ENCODE results near the gene MIPEP.
"Not testable (repeated sequence)": the region's sequence is repeated elsewhere in the genome, so short reads cannot be mapped to it uniquely, and the experiment has no call there.

The MIPEP gene

DNA sequence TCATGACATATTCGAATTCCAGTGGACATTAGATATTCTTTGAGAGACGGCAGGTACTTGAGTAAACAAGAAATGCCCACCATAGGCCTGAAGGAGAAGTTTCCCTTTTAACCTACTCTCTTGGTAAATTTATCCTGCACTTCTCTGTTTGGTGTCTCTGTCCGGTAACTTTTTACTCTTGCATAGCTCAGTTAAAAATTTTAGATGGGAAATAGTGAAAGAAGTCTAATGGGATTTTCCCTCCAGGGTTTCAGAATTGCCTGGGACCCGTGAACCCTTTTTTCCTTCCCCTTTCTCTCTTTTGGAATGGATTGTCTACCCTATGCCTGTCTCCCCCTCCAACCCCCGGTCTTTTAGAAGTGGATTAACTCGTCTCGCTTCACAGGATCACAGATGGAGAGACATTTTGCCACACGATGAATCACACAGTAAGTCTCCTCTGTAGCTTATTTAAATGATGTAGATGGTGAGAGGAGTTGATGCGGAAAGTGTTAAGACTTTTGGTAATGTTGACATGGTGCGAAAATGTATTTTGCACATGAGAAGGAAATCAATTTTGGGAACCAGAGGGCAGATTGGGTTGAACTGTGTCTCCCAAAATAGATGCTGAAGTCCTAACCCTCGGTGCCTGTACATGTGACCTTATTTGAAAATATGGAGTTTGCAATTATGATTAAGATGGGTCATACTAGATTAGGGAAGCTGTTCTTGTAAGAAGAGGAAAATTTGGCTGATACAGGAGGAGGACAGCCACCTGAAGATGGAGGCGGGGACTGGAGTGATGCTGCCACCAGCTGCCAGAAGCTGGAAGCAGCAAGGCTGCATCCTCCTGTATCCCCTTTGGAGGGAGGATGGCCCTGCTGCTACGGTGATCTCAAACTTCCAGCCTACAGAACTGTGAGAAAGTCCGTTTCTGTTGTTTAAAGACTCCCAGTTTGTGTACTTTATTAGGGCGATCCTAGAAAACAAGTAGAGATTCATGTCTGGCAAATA lies 711 bp upstream of the MIPEP start:
- FAIRE-seq (no peak), DNase-seq (ENCODE audit: insufficient read length, low spot score) (no peak)

- not testable (repeated sequence) for FAIRE-seq; DNase-seq (ENCODE audit: insufficient read length, low spot score)
Measured at GRCh38 chr13:23884361-23884760, 4.8 kb downstream of the MIPEP start.

- no peak for FAIRE-seq
- no peak for DNase-seq (ENCODE audit: insufficient read length, low spot score)
Measured at GRCh38 chr13:23883255-23883654, 5.9 kb downstream of the MIPEP start.

- FAIRE-seq; DNase-seq (ENCODE audit: insufficient read length, low spot score): not testable (repeated sequence)
Measured at GRCh38 chr13:23881402-23881800, 7.8 kb downstream of the MIPEP start.

GRCh38 chr13:23880493-23881401 lies 8.5 kb downstream of the MIPEP start:
- FAIRE-seq = not testable (repeated sequence)

DNA sequence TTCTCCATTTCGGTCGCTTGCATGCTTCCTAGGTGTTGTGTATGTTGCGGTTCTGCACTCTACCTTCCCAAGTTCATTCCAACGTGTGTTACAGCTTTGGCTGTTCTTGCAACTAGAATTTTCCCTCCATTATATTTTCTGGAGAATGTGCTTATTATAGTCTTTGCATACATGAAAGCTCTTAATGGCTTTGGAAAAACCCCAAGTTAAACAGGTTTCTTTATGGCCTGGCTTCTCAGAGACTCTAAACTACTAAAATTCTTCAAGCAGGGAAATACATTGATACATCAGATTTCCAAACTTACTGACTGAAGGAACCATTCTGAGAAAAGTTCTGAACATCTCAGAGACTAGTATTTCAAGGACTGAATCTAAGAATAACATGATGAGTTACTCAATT lies 11.9 kb downstream of the MIPEP start:
- FAIRE-seq = no peak
- DNase-seq (ENCODE audit: insufficient read length, low spot score) = no peak

More at GRCh38 chr13:23880493-23881401, 8.5 kb downstream of the MIPEP start:
- not testable (repeated sequence) for DNase-seq (ENCODE audit: insufficient read length, low spot score)

- DNase-seq (ENCODE audit: insufficient read length, low spot score) = no peak
- no peak for FAIRE-seq
Measured at GRCh38 chr13:23876265-23876664, 12.9 kb downstream of the MIPEP start.

DNA sequence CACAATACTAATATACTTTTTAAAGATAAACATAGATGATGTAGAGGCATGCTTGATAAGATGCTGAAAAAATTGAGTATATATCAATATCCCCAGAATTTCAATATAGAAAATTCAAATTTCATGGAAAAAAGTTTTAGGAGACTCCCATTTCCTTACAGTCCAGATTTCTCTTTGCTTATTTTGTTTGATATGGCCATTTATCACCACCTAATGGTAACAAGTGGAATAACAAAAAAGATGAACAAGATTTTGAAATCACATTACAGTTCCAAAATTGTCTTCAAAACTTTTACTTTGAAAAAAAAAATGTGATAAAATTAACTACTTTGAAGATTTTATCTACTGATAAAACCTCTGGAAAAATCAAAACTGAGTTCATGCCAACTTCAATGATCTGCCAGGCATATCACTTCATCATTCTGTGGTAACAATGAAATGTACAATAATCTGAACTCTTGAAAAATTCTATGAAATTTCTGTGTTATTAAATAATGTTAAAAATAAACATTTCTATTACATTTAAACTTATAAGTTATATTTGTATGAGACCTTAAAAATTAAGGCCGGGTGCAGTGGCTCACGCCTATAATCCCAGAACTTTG lies 17.5 kb downstream of the MIPEP start:
- DNase-seq (ENCODE audit: insufficient read length, low spot score) (peak; percentile 51), FAIRE-seq (no peak)

GRCh38 chr13:23870356-23871140 lies 18.7 kb downstream of the MIPEP start:
- DNase-seq (ENCODE audit: insufficient read length, low spot score) (no peak), FAIRE-seq (no peak)

GRCh38 chr13:23868521-23868920 lies 20.7 kb downstream of the MIPEP start:
- FAIRE-seq (no peak), DNase-seq (ENCODE audit: insufficient read length, low spot score) (no peak)

- FAIRE-seq = no peak
- DNase-seq (ENCODE audit: insufficient read length, low spot score) = no peak
Measured at GRCh38 chr13:23867027-23867491, 22.1 kb downstream of the MIPEP start.

DNA sequence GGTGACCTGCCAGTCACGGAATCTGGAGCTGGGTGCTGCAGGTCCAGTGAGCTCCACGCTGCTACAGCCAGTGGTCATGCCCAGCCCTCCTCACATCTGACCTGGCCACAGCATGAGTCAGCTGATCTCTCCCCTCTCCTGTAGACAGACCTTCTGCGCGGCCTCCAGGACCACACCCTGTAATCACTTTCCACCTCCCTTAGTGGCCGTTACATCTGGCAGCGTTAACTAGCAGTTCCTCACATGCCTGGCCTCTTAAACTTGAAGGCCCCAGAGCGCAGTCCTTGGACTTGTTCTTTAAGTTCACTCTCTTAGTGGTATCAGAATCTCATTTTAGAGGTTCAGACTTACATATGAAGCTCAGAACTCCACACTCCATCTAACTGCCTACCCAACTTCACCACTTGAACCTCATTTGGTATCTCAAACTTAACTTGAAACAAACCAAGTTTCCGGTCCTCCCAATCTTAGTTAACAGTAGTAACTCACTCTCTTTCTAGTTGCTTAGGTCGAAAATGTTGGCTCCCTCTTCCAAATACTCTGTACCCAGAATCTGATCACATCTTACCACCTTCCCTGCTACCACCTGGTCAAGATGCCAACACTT lies 22.7 kb downstream of the MIPEP start:
- FAIRE-seq (no peak), DNase-seq (ENCODE audit: insufficient read length, low spot score) (no peak)

- FAIRE-seq = no peak
- DNase-seq (ENCODE audit: insufficient read length, low spot score) = no peak
Measured at GRCh38 chr13:23865906-23866305, 23.3 kb downstream of the MIPEP start.

DNA sequence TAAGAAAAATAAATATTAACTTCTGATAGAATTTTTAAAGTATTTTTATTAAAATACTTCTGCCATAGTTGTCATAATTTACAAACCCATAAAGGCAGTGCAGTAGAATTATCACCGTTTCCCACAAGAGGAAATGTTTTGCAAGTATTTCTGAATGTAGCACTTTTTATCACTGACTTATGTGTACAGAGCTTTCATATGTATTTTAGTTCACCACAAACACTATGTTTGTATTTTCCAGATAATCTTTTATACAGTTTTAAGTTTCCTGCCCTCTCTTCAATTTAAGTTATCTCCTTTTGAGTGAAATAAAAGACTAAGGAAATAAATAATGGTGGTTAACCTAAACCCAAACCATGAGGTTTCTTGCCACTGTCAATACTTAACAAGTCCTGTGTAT lies 24.2 kb downstream of the MIPEP start:
- DNase-seq (ENCODE audit: insufficient read length, low spot score) (no peak), FAIRE-seq (no peak)

GRCh38 chr13:23861310-23861709 lies 27.9 kb downstream of the MIPEP start:
- no peak for DNase-seq (ENCODE audit: insufficient read length, low spot score)
- FAIRE-seq = no peak

GRCh38 chr13:23859904-23860303 lies 29.3 kb downstream of the MIPEP start:
- no peak for DNase-seq (ENCODE audit: insufficient read length, low spot score)
- no peak for FAIRE-seq

GRCh38 chr13:23859455-23859854 lies 29.7 kb downstream of the MIPEP start:
- no peak for DNase-seq (ENCODE audit: insufficient read length, low spot score)
- FAIRE-seq = no peak

DNA sequence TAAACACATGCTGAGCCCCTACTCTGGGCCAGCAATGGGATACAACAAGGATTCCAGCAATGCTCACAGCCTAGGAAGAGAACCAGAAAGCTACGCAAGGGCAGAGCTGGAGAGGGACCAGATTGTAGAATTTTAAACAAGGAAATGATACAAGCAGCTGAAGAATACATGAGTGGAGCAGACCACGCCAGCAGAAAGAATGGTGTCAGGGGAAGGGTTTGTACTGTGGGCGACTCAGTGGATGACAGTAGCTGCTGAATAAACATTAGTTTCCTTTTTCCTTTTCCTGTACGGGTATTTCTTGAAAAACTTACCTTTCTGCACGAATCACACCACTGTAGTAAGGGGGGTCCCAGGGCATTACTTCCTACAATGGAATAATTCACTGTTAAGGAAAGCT lies 30.7 kb downstream of the MIPEP start:
- no peak for DNase-seq (ENCODE audit: insufficient read length, low spot score)
- no peak for FAIRE-seq

GRCh38 chr13:23856008-23856750 lies 33.0 kb downstream of the MIPEP start:
- no peak for FAIRE-seq

More at GRCh38 chr13:23856008-23856750, 33.0 kb downstream of the MIPEP start:
- no peak for DNase-seq (ENCODE audit: insufficient read length, low spot score)
